Coronary artery (tissue), 2 donors: Measurements from ENCODE around the gene ZNF436.
"Not testable (repeated sequence)": the region's sequence is repeated elsewhere in the genome, so short reads cannot be mapped to it uniquely, and the experiment has no call there.

ENCODE experiments used
- DNase-seq: peaks from one replicate; pipeline ENCODE4 v3.0.0-alpha.2; 2017; ENCODE audit warnings: low spot score
- H3K27ac ChIP-seq, 2 donors: fragments of 200-600 bp; sonication (generic); one replicate each; pipeline ENCODE4 v1.5.1; 2016 to 2019
- H3K4me3 ChIP-seq: fragments of 200-600 bp; sonication (generic); 2 replicates; pipeline ENCODE4 v1.5.1; 2016; ENCODE audit warnings: mild to moderate bottlenecking, moderate library complexity
- CTCF ChIP-seq: fragments of 200-600 bp; sonication (generic); IDR thresholded peaks from one replicate; pipeline ENCODE4 v1.5.1; 2019; ENCODE audit warnings: antibody characterized with exemption

Gene ZNF436

GRCh38 chr1:23339632-23340031 lies 30.0 kb downstream of the ZNF436 start:
- Histone ChIP-seq H3K27ac (no peak overlapping the region), H3K4me3 (no peak overlapping the region)
- DNase-seq: no peak
- no peak for TF ChIP-seq CTCF

GRCh38 chr1:23337869-23338268 lies 31.8 kb downstream of the ZNF436 start:
- no peak for DNase-seq
- no peak for TF ChIP-seq CTCF
- H3K4me3 ChIP-seq: no peak overlapping the region
- no peak overlapping the region for H3K27ac ChIP-seq

DNA sequence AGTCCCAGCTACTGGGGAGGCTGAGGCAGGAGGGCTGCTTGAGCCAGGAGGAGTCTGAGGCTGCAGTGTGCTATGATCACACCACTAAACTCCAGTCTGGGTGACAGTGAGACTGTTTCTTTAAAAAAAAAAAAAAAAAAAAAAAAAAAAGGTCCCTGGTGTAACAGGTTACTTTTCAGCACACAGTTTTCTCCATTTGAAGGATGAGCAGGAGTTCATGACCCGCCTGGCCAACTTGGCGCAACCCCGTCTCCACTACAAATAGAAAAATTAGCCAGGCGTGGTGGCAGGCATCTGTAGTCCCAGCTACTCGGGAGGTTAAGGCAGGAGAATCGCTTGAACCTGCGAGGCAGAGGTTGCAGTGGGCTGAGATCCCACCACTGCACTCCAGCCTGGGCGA lies 37.9 kb downstream of the ZNF436 start:
- no peak for TF ChIP-seq CTCF

DNA sequence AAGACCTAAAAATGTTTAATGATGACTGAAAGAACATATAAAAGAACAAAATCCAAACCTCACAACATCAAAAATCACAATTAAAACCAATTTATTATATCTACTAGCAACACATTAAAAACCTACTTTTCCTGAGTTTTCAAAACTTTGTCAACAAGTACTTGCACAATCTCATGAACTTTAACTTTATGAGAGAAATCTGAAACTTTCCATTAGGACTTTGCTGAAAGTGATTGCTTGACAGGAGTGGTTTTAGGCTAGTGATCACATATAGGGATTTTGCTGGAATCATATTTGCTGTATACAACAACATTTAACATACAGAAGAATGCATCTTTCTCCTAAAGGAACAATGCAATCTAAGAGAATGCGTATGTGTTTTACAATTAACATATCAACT lies 38.8 kb downstream of the ZNF436 start:
- no peak overlapping the region for H3K27ac ChIP-seq
- TF ChIP-seq CTCF: no peak
- no peak for DNase-seq
- H3K4me3 ChIP-seq: no peak overlapping the region

More for the DNA sequence above, 37.9 kb downstream of the ZNF436 start:
- no peak for DNase-seq
- Histone ChIP-seq H3K4me3 (no peak overlapping the region), H3K27ac (no peak overlapping the region)

GRCh38 chr1:23325393-23325792 lies 44.2 kb downstream of the ZNF436 start:
- no peak for TF ChIP-seq CTCF
- no peak overlapping the region for H3K4me3 ChIP-seq
- DNase-seq: no peak
- H3K27ac ChIP-seq: no peak overlapping the region

DNA sequence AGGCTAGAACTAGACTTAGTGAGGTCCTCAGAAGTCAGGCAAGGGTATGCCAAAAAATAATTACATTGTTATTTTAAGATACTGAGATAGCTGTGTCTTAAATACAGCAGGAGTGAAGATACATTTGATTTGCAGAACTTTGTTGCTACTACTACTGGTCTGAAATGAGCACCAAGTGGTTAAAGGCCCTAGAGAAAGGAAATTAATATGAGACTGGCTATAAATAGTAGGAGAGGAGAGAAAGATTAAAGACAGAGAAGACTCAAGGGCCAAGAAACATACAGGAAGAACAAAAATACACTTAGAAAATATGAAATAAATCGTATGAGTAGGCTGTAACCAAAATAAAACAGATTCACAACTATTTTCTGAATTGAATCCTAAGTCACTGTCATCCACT lies 46.9 kb downstream of the ZNF436 start:
- no peak overlapping the region for H3K27ac ChIP-seq
- no peak for TF ChIP-seq CTCF
- no peak overlapping the region for H3K4me3 ChIP-seq
- DNase-seq: no peak

DNA sequence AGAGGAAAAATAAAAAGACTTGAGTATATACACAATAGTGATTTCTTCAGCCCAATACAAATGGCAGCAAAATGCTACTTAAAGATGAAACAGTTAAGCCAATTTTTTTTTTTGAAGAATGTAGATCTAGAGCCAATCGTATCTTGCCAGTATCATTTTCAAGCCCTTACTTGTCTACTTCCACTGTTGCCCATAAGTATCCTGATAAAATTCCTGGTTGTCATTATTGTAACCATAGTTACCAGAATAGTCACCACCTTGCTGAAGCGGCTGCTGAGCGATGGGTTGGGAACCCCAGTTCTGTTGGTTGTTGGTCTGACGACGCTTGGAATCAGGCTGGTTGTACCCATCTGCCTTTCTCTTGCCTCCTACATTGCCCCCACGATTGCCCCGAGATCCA lies 59.4 kb downstream of the ZNF436 start:
- DNase-seq, H3K27ac ChIP-seq, H3K4me3 ChIP-seq: not testable (repeated sequence)
